ENCODE data around the gene NTHL1.

DNA sequence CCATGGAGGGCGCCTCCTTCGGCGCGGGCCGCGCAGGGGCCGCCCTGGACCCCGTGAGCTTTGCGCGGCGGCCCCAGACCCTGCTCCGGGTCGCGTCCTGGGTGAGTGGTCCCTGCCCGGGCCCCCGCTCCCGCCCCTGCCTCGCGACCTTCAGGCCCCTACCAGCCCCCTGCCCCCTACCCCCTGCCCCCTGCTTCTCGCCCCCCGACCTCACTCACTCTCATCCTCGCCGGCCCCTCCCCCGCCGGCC lies 57.6 kb downstream of the NTHL1 start:
- TF ChIP-seq POLR2A (IDR thresholded peaks at IDR 0.05): no peak
- TF ChIP-seq, protein P1, sequence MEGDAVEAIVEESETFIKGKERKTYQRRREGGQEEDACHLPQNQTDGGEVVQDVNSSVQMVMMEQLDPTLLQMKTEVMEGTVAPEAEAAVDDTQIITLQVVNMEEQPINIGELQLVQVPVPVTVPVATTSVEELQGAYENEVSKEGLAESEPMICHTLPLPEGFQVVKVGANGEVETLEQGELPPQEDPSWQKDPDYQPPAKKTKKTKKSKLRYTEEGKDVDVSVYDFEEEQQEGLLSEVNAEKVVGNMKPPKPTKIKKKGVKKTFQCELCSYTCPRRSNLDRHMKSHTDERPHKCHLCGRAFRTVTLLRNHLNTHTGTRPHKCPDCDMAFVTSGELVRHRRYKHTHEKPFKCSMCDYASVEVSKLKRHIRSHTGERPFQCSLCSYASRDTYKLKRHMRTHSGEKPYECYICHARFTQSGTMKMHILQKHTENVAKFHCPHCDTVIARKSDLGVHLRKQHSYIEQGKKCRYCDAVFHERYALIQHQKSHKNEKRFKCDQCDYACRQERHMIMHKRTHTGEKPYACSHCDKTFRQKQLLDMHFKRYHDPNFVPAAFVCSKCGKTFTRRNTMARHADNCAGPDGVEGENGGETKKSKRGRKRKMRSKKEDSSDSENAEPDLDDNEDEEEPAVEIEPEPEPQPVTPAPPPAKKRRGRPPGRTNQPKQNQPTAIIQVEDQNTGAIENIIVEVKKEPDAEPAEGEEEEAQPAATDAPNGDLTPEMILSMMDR (IDR thresholded peaks at IDR 0.05 in 8 of 11, conservative IDR thresholded peaks at IDR 0.05 in 3 of 11): no peak
- TF ChIP-seq POLR2AphosphoS5 (IDR thresholded peaks at IDR 0.05): no peak

Data from spleen (tissue), 7 donors.